OCI-LY3 (cell line): Measurements from ENCODE around the gene UAP1L1.

Source experiments
- H2AFZ ChIP-seq: fragments of 200-600, 300-600 bp; shearing (Covaris generic); 2 replicates; pipeline ENCODE4 v1.6.0; 2014; ENCODE audit warnings: antibody characterized with exemption, low read depth, low read length
- H3K27ac ChIP-seq: fragments of 200-600, 300-600 bp; sonication (generic); 2 replicates; pipeline ENCODE4 v1.5.1; 2014; ENCODE audit warnings: mild to moderate bottlenecking, low read length, moderate library complexity, mixed read lengths
- H3K27me3 ChIP-seq: fragments of 200-600, 300-600 bp; sonication (generic); 2 replicates; pipeline ENCODE4 v1.6.1; 2014; ENCODE audit warnings: low read depth, low read length, mixed read lengths
- H3K36me3 ChIP-seq: fragments of 200-600, 300-600 bp; sonication (generic); replicated peaks from 2 replicates; pipeline ENCODE3; 2014; ENCODE audit warnings: low read depth, low read length, mixed read lengths
- H3K4me1 ChIP-seq: fragments of 300-600, 200-600 bp; sonication (generic); 2 replicates; pipeline ENCODE4 v1.6.1; 2014; ENCODE audit warnings: low read length, mixed read lengths
- H3K4me2 ChIP-seq: fragments of 200-600, 300-600 bp; sonication (generic); 2 replicates; pipeline ENCODE4 v1.6.1; 2014; ENCODE audit warnings: low read length, mixed read lengths
- H3K4me3 ChIP-seq: fragments of 300-600, 200-600 bp; sonication (generic); 2 replicates; pipeline ENCODE4 v1.5.1; 2014; ENCODE audit warnings: antibody characterized with exemption, mild to moderate bottlenecking, low read length, moderate library complexity
- H3K79me2 ChIP-seq: fragments of 300-600, 200-600 bp; shearing (Covaris generic); 2 replicates; pipeline ENCODE4 v1.6.1; 2014; ENCODE audit warnings: mild to moderate bottlenecking, low read length, mixed read lengths
- H3K9ac ChIP-seq: fragments of 300-600, 200-600 bp; shearing (Covaris generic); 2 replicates; pipeline ENCODE4 v1.6.0; 2014; ENCODE audit warnings: mild to moderate bottlenecking, low read length, moderate library complexity
- H3K9me3 ChIP-seq: fragments of 200-600, 300-600 bp; shearing (Covaris generic); 2 replicates; pipeline ENCODE4 v1.6.1; 2014; ENCODE audit warnings: low read length, mixed read lengths; ENCODE audit not compliant: insufficient read depth
- H4K20me1 ChIP-seq: fragments of 200-600, 300-600 bp; sonication (generic); 2 replicates; pipeline ENCODE4 v1.6.1; 2016; ENCODE audit warnings: low read length, mixed read lengths; ENCODE audit not compliant: insufficient read depth
- CTCF ChIP-seq: fragments of 200-600, 300-600 bp; sonication (generic); IDR thresholded peaks from 2 replicates; pipeline ENCODE4 v1.5.1; 2014; ENCODE audit warnings: antibody characterized with exemption, low read length, low read depth
- EZH2phosphoT487 ChIP-seq: fragments of 200-600 bp; shearing (Covaris generic); IDR thresholded peaks from 2 replicates; pipeline ENCODE4 v1.6.1; 2018; ENCODE audit warnings: antibody characterized with exemption, mixed run types, low read depth

Gene UAP1L1

GRCh38 chr9:137129456-137130175 is 52.3 kb downstream of the UAP1L1 start:
- H3K4me3 ChIP-seq: peak overlapping the region; percentile 89
- H3K9ac ChIP-seq: peak overlapping the region; percentile 88
- peaks cover 43% of the 10 kb centered on the region for H3K79me2 ChIP-seq
- no peaks in the 10 kb centered on the region for H3K9me3 ChIP-seq
- 0 out of 2 replicates have a peak overlapping the region, but pooled peaks have one; percentile 1 for H2AFZ ChIP-seq
- H3K27ac ChIP-seq: peak overlapping the region; percentile 90
- no peaks in the 10 kb centered on the region for H3K36me3 ChIP-seq
- TF ChIP-seq CTCF (no peak), EZH2phosphoT487 (no peak)
- H4K20me1 ChIP-seq: no peaks in the 10 kb centered on the region
- H3K27me3 ChIP-seq: no peaks in the 10 kb centered on the region
- H3K4me2 ChIP-seq: peak overlapping the region; percentile 98
- H3K4me1 ChIP-seq: peaks cover 11% of the 10 kb centered on the region

GRCh38 chr9:137130176-137130755 is 52.9 kb downstream of the UAP1L1 start:
- peaks cover 11% of the 10 kb centered on the region for H3K4me1 ChIP-seq
- H4K20me1 ChIP-seq: no peaks in the 10 kb centered on the region
- H3K4me3 ChIP-seq: peak overlapping the region; percentile 89
- H3K79me2 ChIP-seq: peaks cover 43% of the 10 kb centered on the region
- TF ChIP-seq CTCF: no peak
- no peak for TF ChIP-seq EZH2phosphoT487
- peak overlapping the region; percentile 72 for H3K4me2 ChIP-seq
- no peaks in the 10 kb centered on the region for H3K9me3 ChIP-seq
- H2AFZ ChIP-seq: 0 out of 2 replicates have a peak overlapping the region, but pooled peaks have one; percentile 1
- H3K27ac ChIP-seq: peak overlapping the region; percentile 90
- no peaks in the 10 kb centered on the region for H3K36me3 ChIP-seq
- H3K27me3 ChIP-seq: no peaks in the 10 kb centered on the region
- H3K9ac ChIP-seq: peak overlapping the region; percentile 88
